ENCODE measurements around the gene USP35.

Gene USP35

DNA sequence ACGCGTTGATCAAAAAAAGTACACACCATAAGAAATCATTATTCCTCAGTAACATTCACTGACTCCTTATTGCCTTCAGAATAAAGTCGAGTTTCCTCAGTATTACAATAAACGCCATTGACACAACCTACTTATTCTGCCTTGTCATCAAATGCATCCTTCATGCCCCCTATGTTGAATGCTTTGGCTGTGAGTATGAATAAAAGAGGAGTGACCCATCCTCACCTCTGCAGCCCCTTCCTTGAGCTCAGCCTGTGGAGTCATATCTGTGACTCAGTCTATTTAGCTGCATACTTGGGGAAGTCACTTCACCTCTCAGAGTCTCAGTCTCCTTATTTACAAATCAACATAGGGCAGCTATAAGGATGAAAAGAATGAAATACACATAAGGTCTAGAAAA is 65.1 kb downstream of the USP35 start:
- H3K14ac ChIP-seq (ENCODE audit: low read length) = no peak overlapping the region
- no peak overlapping the region for H2AK5ac ChIP-seq (ENCODE audit: low read depth, low read length)
- no CpG with 5 or more reads among the region's 4 CpGs for WGBS, 2 donors (ENCODE audit: extremely low coverage in 2 of 2, insufficient read length in 2 of 2, insufficient replicate concordance in 1 of 2)
- no peaks in the 10 kb centered on the region for H3K9me3 ChIP-seq (replicated peaks in 1 of 2; ENCODE audit: control insufficient read depth in 2 of 2, insufficient read depth in 1 of 2, low read depth in 1 of 2, low read length in 2 of 2)
- H3K36me3 ChIP-seq (replicated peaks in 1 of 2; ENCODE audit: control insufficient read depth in 2 of 2, insufficient read depth in 2 of 2, low read length in 2 of 2) = peaks cover 0 to 17% of the 10 kb centered on the region in 2 donors
- H2AFZ ChIP-seq (ENCODE audit: low read length) = no peak overlapping the region
- H2BK5ac ChIP-seq (ENCODE audit: low read length) = no peak overlapping the region
- H3K18ac ChIP-seq (ENCODE audit: low read length) = no peak overlapping the region
- no peak overlapping the region for H3K4me2 ChIP-seq (ENCODE audit: insufficient read depth, low read length, poor library complexity, severe bottlenecking)
- H4K91ac ChIP-seq (ENCODE audit: low read depth, low read length, poor library complexity) = no peak overlapping the region
- H3K4ac ChIP-seq (ENCODE audit: low read length) = no peak overlapping the region
- H3K4me3 ChIP-seq (ENCODE audit: low read length in 2 of 2) = no peak overlapping the region
- no peak overlapping the region for H4K8ac ChIP-seq (ENCODE audit: low read depth, low read length)
- DNase-seq (ENCODE audit: low spot score) = no peak
- H2BK12ac ChIP-seq (ENCODE audit: low read length) = no peak overlapping the region
- no peak overlapping the region for H3K23ac ChIP-seq (ENCODE audit: low read depth, low read length, poor library complexity)
- H3K27ac ChIP-seq (replicated peaks; ENCODE audit: low read length) = no peak overlapping the region
- H3K9ac ChIP-seq (ENCODE audit: low read depth, low read length, poor library complexity) = no peak overlapping the region
- peaks cover 2 to 3% of the 10 kb centered on the region in 2 donors for H3K4me1 ChIP-seq (ENCODE audit: control insufficient read depth in 2 of 2, insufficient read depth in 1 of 2, low read depth in 1 of 2, low read length in 2 of 2)
- H3K27me3 ChIP-seq (ENCODE audit: control insufficient read depth in 3 of 3, insufficient read depth in 3 of 3, low read depth in 1 of 3, low read length in 3 of 3) = no peaks in the 10 kb centered on the region
- H2BK120ac ChIP-seq (ENCODE audit: low read depth, low read length) = no peak overlapping the region
- no peaks in the 10 kb centered on the region for H3K79me1 ChIP-seq (ENCODE audit: low read depth, low read length)
- no peak overlapping the region for H2BK15ac ChIP-seq (ENCODE audit: low read length)

DNA sequence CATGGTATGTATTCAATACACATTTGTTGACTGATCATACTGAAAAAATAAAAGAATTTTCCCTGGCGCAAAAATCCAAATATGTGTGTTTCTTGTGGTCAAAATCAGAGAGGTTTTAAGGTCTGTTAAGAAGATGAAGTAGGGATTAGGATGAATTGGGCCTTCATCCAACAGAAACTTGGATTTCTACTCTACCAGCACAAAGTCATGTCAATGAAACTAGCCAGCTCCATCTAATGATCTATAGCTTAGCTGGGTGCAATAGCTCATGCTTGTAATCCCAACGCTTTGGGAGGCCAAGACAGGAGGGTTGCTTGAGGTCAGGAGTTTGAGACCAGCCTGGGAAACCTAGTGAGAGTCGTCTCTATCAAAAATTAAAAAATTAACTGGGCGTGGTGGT is 65.5 kb downstream of the USP35 start:
- Histone ChIP-seq H4K91ac (ENCODE audit: low read depth, low read length, poor library complexity) (no peak overlapping the region), H2BK15ac (ENCODE audit: low read length) (no peak overlapping the region), H3K4me1 (ENCODE audit: control insufficient read depth in 2 of 2, insufficient read depth in 1 of 2, low read depth in 1 of 2, low read length in 2 of 2) (peaks cover 2 to 3% of the 10 kb centered on the region in 2 donors), H2AFZ (ENCODE audit: low read length) (no peak overlapping the region), H3K14ac (ENCODE audit: low read length) (no peak overlapping the region), H3K27me3 (ENCODE audit: control insufficient read depth in 3 of 3, insufficient read depth in 3 of 3, low read depth in 1 of 3, low read length in 3 of 3) (no peaks in the 10 kb centered on the region), H4K8ac (ENCODE audit: low read depth, low read length) (no peak overlapping the region), H3K4me2 (ENCODE audit: insufficient read depth, low read length, poor library complexity, severe bottlenecking) (no peak overlapping the region), H3K18ac (ENCODE audit: low read length) (no peak overlapping the region), H3K36me3 (replicated peaks in 1 of 2; ENCODE audit: control insufficient read depth in 2 of 2, insufficient read depth in 2 of 2, low read length in 2 of 2) (peaks cover 0 to 12% of the 10 kb centered on the region in 2 donors), H3K9ac (ENCODE audit: low read depth, low read length, poor library complexity) (no peak overlapping the region), H2BK5ac (ENCODE audit: low read length) (no peak overlapping the region), H3K23ac (ENCODE audit: low read depth, low read length, poor library complexity) (no peak overlapping the region), H3K9me3 (replicated peaks in 1 of 2; ENCODE audit: control insufficient read depth in 2 of 2, insufficient read depth in 1 of 2, low read depth in 1 of 2, low read length in 2 of 2) (no peaks in the 10 kb centered on the region), H3K4ac (ENCODE audit: low read length) (no peak overlapping the region), H2BK120ac (ENCODE audit: low read depth, low read length) (no peak overlapping the region), H3K27ac (replicated peaks; ENCODE audit: low read length) (no peak overlapping the region), H3K4me3 (ENCODE audit: low read length in 2 of 2) (no peak overlapping the region), H2AK5ac (ENCODE audit: low read depth, low read length) (no peak overlapping the region), H2BK12ac (ENCODE audit: low read length) (no peak overlapping the region), H3K79me1 (ENCODE audit: low read depth, low read length) (no peaks in the 10 kb centered on the region)
- no peak for DNase-seq (ENCODE audit: low spot score)
- WGBS, 2 donors (ENCODE audit: extremely low coverage in 2 of 2, insufficient read length in 2 of 2, insufficient replicate concordance in 1 of 2) = no CpG with 5 or more reads among the region's 4 CpGs

DNA sequence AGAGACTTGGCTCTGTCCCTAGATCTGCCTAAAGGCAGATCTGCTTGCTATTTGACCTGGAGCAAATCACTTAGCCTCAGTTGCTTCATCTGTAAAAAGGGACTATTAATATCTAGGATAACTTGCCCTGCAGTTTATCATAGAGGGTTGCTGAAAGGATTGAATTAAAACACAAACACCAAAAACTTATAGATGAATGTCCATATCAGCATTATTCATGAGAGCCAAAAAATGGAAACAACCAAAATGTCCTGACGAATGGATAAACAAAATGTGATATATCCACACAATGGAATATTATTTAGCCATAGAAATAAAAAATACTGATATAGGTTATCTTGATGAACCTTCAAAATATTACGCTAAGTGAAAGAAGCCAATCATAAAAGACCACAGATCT is 67.2 kb downstream of the USP35 start:
- Histone ChIP-seq H3K27ac (replicated peaks; ENCODE audit: low read length) (no peak overlapping the region), H3K23ac (ENCODE audit: low read depth, low read length, poor library complexity) (no peak overlapping the region), H2BK120ac (ENCODE audit: low read depth, low read length) (no peak overlapping the region), H3K18ac (ENCODE audit: low read length) (no peak overlapping the region), H4K91ac (ENCODE audit: low read depth, low read length, poor library complexity) (no peak overlapping the region), H3K9me3 (replicated peaks in 1 of 2; ENCODE audit: control insufficient read depth in 2 of 2, insufficient read depth in 1 of 2, low read depth in 1 of 2, low read length in 2 of 2) (no peaks in the 10 kb centered on the region), H2BK5ac (ENCODE audit: low read length) (no peak overlapping the region), H3K27me3 (ENCODE audit: control insufficient read depth in 3 of 3, insufficient read depth in 3 of 3, low read depth in 1 of 3, low read length in 3 of 3) (no peaks in the 10 kb centered on the region), H3K4ac (ENCODE audit: low read length) (no peak overlapping the region), H3K4me2 (ENCODE audit: insufficient read depth, low read length, poor library complexity, severe bottlenecking) (no peak overlapping the region), H2AK5ac (ENCODE audit: low read depth, low read length) (no peak overlapping the region), H3K36me3 (replicated peaks in 1 of 2; ENCODE audit: control insufficient read depth in 2 of 2, insufficient read depth in 2 of 2, low read length in 2 of 2) (no peaks in the 10 kb centered on the region), H3K9ac (ENCODE audit: low read depth, low read length, poor library complexity) (no peak overlapping the region), H2BK12ac (ENCODE audit: low read length) (no peak overlapping the region), H4K8ac (ENCODE audit: low read depth, low read length) (no peak overlapping the region), H3K14ac (ENCODE audit: low read length) (no peak overlapping the region), H2AFZ (ENCODE audit: low read length) (no peak overlapping the region), H2BK15ac (ENCODE audit: low read length) (no peak overlapping the region), H3K4me1 (ENCODE audit: control insufficient read depth in 2 of 2, insufficient read depth in 1 of 2, low read depth in 1 of 2, low read length in 2 of 2) (peaks cover 2 to 3% of the 10 kb centered on the region in 2 donors), H3K79me1 (ENCODE audit: low read depth, low read length) (no peaks in the 10 kb centered on the region), H3K4me3 (ENCODE audit: low read length in 2 of 2) (no peak overlapping the region)
- WGBS, 2 donors (ENCODE audit: extremely low coverage in 2 of 2, insufficient read length in 2 of 2, insufficient replicate concordance in 1 of 2) = no CpG with 5 or more reads among the region's 2 CpGs
- DNase-seq (ENCODE audit: low spot score) = no peak

DNA sequence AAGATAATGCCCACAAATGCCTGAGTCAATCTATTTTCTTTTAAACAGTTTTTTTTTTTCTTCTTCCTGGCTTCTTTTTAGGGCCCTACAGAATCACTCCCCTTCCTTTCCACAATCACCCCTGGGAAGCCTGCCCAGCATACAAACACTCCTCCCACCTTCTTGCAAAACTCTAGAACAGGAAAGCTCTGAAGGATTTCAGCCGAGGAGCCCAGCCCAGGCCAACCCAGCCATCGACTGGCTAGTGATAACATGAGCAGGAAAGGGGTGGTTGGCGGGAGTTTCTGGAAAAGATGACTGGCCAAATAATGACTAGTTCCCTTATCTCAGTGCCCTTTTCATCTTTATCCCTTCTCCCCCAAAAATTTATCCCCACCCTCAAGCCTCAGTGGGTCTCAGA is 68.2 kb downstream of the USP35 start:
- no peak overlapping the region for H3K4me2 ChIP-seq (ENCODE audit: insufficient read depth, low read length, poor library complexity, severe bottlenecking)
- H4K8ac ChIP-seq (ENCODE audit: low read depth, low read length) = no peak overlapping the region
- no peak overlapping the region for H2BK12ac ChIP-seq (ENCODE audit: low read length)
- peaks cover 3 to 6% of the 10 kb centered on the region in 2 donors for H3K4me1 ChIP-seq (ENCODE audit: control insufficient read depth in 2 of 2, insufficient read depth in 1 of 2, low read depth in 1 of 2, low read length in 2 of 2)
- H3K4me3 ChIP-seq (ENCODE audit: low read length in 2 of 2) = no peak overlapping the region
- no peak overlapping the region for H3K23ac ChIP-seq (ENCODE audit: low read depth, low read length, poor library complexity)
- H3K4ac ChIP-seq (ENCODE audit: low read length) = no peak overlapping the region
- H3K9ac ChIP-seq (ENCODE audit: low read depth, low read length, poor library complexity) = no peak overlapping the region
- H3K9me3 ChIP-seq (replicated peaks in 1 of 2; ENCODE audit: control insufficient read depth in 2 of 2, insufficient read depth in 1 of 2, low read depth in 1 of 2, low read length in 2 of 2) = no peaks in the 10 kb centered on the region
- no peak overlapping the region for H4K91ac ChIP-seq (ENCODE audit: low read depth, low read length, poor library complexity)
- H2AK5ac ChIP-seq (ENCODE audit: low read depth, low read length) = no peak overlapping the region
- H2AFZ ChIP-seq (ENCODE audit: low read length) = no peak overlapping the region
- no peak overlapping the region for H3K14ac ChIP-seq (ENCODE audit: low read length)
- H3K27me3 ChIP-seq (ENCODE audit: control insufficient read depth in 3 of 3, insufficient read depth in 3 of 3, low read depth in 1 of 3, low read length in 3 of 3) = no peaks in the 10 kb centered on the region
- H3K27ac ChIP-seq (replicated peaks; ENCODE audit: low read length) = no peak overlapping the region
- no CpG with 5 or more reads among the region's 3 CpGs for WGBS, 2 donors (ENCODE audit: extremely low coverage in 2 of 2, insufficient read length in 2 of 2, insufficient replicate concordance in 1 of 2)
- H2BK5ac ChIP-seq (ENCODE audit: low read length) = no peak overlapping the region
- H2BK15ac ChIP-seq (ENCODE audit: low read length) = no peak overlapping the region
- H3K36me3 ChIP-seq (replicated peaks in 1 of 2; ENCODE audit: control insufficient read depth in 2 of 2, insufficient read depth in 2 of 2, low read length in 2 of 2) = no peaks in the 10 kb centered on the region
- H2BK120ac ChIP-seq (ENCODE audit: low read depth, low read length) = no peak overlapping the region
- no peak for DNase-seq (ENCODE audit: low spot score)
- no peak overlapping the region for H3K18ac ChIP-seq (ENCODE audit: low read length)
- no peaks in the 10 kb centered on the region for H3K79me1 ChIP-seq (ENCODE audit: low read depth, low read length)
